Caki2 (cell line): ENCODE measurements around the gene SSC4D. TPM values are rescaled to one million over a fixed set of nuclear protein-coding genes. Genes with fewer than 3 reads are reported as not detected.
"Not testable (repeated sequence)": the region's sequence is repeated elsewhere in the genome, so short reads cannot be mapped to it uniquely, and the experiment has no call there.

ENCODE experiments used
- DNase-seq: peaks from one replicate; pipeline ENCODE4 v3.0.0-alpha.2; 2015; ENCODE audit warnings: low read depth
- in situ Hi-C: cut with HindIII; loops from 2 replicates; pipeline ENCODE4 v1.10.0; 2016; ENCODE audit warnings: low sequenced_read_pairs, low pct_unique_long_range_greater_than_20kb, mixed read lengths
- total RNA-seq: library from RNA; depleted of rRNA; stranded (reverse); fragments of >200 nt; shearing (Covaris generic); gene quantifications from 2 replicates; pipeline ENCODE4 v1.2.3, GENCODE V29; 2014; ENCODE audit warnings: low replicate concordance; rRNA removed

SSC4D gene
- total RNA-seq = 1.1 and 11.0 TPM in 2 replicates

GRCh38 chr7:76409537-76409936, at the start of gene SSC4D:
SSC4D (minus strand) TSS chr7:76409697; CDS start chr7:76404439, 5,258 bp downstream.
- no peak for DNase-seq
- in situ Hi-C loops = no loop called here

DNA sequence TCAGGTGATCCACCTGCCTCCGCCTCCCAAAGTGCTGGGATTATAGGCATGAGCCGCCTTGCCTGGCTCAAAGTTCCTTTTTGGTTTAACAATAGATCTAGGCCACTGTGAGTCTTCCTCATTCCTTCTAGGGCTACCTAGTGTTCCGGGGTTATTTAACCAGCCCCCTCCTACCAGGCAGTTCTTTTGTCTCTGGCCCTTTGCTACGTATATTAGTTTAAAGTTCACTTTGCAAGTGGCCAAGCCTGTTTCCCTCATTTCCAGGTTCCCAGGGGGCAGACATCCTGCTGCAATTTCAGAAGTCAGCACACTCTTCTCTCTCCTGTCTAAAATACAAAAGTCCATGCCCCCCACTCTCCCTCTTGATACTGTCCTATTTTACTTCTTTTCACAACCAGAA, 49.0 kb upstream of the SSC4D start:
- in situ Hi-C loops, DNase-seq: not testable (repeated sequence)

GRCh38 chr7:76457017-76457416, 47.5 kb upstream of the SSC4D start:
- in situ Hi-C loops, DNase-seq: not testable (repeated sequence)

DNA sequence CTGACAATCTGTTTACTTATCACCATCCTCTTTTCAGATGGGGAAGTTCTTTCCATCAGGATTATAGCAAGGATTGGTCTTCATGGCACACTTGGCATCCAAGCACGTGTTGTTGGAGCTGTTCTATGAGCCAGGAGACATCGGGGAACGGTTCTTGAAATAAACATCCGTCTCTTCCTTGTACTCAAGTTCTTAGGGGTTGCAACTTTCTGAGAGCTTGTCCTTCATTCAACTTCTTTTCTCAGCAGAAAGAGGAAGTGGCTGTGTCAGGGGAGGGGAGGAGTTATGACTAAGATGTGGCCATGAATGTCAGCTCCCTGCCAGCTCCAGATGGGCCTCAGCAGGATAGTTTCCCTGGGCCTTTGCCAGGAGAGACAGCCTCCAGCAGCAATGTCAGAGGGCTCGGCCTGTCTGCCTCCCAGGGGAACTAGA, 36.1 kb upstream of the SSC4D start:
- in situ Hi-C loops = not testable (repeated sequence)
- peak; percentile 72 for DNase-seq

GRCh38 chr7:76443846-76444245, 34.3 kb upstream of the SSC4D start:
- in situ Hi-C loops, DNase-seq: not testable (repeated sequence)

- in situ Hi-C loops, DNase-seq: not testable (repeated sequence)
These were observed 33.4 kb upstream of the SSC4D start for GRCh38 chr7:76442664-76443446.

DNA sequence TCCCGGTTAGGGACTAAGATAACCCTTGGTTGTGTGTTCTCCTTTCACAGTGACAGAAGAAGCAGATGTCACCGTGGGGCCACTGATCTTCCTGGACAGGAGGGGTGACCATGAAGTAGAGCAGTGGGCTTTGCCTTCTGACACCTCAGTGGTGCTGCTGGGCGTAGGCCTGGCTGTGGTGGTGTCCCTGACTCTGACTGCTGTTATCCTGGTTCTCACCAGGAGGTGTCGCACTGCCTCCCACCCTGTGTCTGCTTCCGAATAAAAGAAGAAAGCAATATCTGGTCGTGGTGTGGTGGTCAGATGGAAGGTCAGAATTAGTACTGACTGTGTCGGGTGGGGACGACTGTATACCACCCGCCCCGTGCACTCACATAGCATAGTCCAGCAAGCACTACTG, 32.3 kb upstream of the SSC4D start:
- in situ Hi-C loops = not testable (repeated sequence)

GRCh38 chr7:76440404-76440803, 30.9 kb upstream of the SSC4D start:
- in situ Hi-C loops, DNase-seq: not testable (repeated sequence)

More for the DNA sequence above, 32.3 kb upstream of the SSC4D start:
- DNase-seq = not testable (repeated sequence)

GRCh38 chr7:76439120-76439888, 29.8 kb upstream of the SSC4D start:
- in situ Hi-C loops, DNase-seq: not testable (repeated sequence)

GRCh38 chr7:76437873-76438272, 28.4 kb upstream of the SSC4D start:
- peak; percentile 68 for DNase-seq
- in situ Hi-C loops = not testable (repeated sequence)

- in situ Hi-C loops = no loop called here
- DNase-seq = no peak
These were observed 21.3 kb upstream of the SSC4D start for GRCh38 chr7:76430836-76431235.

DNA sequence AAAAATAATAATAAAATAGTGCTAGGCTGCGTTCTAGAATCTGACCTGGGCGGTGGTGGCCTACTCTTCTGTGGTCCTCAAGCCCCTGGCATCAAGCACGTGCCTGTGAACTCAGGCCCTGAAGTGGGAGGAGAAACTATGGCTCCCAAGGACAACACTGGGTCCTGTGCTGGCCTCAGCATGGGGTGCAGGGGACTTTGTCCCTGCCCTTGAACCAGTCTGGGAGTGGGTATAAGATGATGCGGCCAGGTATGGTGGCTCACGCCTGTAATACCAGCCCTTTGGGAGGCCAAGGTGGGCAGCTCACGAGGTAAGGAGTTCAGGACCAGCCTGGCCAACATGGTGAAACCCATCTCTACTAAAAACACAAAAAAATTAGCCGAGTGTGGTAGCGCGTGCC, 20.7 kb upstream of the SSC4D start:
- no peak for DNase-seq
- in situ Hi-C loops = no loop called here

- in situ Hi-C loops = no loop called here
- DNase-seq = no peak
These were observed 19.6 kb upstream of the SSC4D start for GRCh38 chr7:76428868-76429805.

GRCh38 chr7:76428149-76428823, 18.8 kb upstream of the SSC4D start:
- in situ Hi-C loops = no loop called here
- no peak for DNase-seq

DNA sequence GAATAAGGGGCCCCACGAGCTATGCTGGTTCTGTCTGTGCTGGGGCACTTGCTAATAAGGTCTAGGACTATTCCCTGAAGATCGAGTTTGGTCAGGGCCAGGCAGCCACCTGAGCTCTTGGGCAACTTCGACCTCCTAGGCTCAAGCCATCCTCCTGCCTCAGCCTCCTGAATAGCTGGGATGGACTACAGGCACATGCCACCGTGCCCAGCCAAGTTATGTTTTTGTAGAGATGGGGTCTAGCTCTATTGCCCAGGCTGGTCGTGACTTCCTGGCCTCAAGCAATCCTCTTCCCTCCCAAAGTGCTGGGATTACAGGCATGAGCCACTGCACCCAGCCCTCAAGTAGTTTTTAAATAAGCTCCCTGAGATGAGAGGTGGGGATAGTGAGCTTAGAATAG, 18.1 kb upstream of the SSC4D start:
- in situ Hi-C loops = no loop called here
- no peak for DNase-seq

DNA sequence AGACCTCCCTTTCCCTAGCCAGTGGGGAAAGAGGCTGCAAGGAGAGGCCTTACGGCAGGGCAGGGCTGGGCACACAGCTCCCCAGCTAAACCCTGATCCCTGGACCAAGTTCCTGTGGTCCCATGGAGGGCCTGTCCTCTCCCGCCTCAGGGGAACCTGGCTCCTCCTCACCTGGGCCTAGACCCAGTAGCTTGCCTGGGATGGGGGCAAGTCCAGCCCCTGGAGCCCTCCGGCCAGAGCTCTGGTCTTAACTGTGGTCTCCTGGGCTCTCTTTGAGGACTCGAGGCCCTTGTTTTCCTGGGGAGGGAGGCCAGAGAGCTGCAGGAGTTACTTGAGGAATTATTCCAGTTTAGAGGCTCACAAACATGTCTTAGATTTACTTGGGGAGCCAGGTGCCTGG, 16.7 kb upstream of the SSC4D start:
- no peak for DNase-seq
- in situ Hi-C loops = no loop called here

GRCh38 chr7:76425558-76425957, 16.1 kb upstream of the SSC4D start:
- DNase-seq, in situ Hi-C loops: not testable (repeated sequence)

- in situ Hi-C loops = no loop called here
- DNase-seq = no peak
These were observed 15.7 kb upstream of the SSC4D start for GRCh38 chr7:76425156-76425555.
